H54 (cell line): ENCODE results near the gene CDH23.

Experiments used
- DNase-seq: peaks from one replicate; pipeline ENCODE4 v3.0.0; 2011; ENCODE audit warnings: low spot score, mixed read lengths; ENCODE audit not compliant: insufficient read length
- FAIRE-seq: peaks from 3 replicates; lab custom pipeline; 2011; peaks lifted over from hg19 to GRCh38; lab: Jason Lieb, UNC
- POLR2A ChIP-seq: IDR thresholded peaks from 2 replicates; pipeline ENCODE4 v1.6.1; 2011; ENCODE audit warnings: low read depth, mild to moderate bottlenecking, low read length

The CDH23 gene

DNA sequence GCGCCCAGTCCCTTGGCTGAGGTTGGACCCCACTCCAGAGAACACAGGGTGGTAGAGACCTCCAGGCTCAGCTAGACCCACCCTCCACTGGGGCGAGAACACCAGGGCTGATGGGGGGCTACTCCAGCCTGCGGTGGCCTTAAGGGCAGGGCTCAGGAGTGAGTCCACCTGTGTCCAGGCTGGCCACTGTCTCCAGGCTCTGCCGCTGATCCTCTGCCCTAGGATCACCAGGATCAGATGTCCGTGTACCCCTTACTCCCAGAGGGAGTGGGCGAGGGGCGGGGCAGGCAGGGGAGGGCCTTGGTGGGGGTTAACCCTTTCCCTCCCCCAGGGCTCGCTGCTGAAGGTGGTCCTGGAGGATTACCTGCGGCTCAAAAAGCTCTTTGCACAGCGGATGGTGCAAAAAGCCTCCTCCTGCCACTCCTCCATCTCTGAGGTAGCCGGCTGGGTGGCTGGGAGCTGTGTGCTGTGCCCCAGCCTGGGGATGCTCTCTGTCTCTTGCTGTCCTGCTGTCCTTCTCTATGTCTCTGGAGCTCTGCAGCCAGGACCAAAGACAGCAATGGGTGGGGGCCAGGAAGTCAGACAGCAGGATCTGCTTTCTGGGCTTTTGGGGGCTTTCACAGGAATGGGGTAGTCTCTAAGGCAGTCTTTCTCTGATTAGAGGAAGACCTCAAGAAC, 416.3 kb downstream of the CDH23 start:
- DNase-seq (no peak), FAIRE-seq (no peak)
- no peak for TF ChIP-seq POLR2A

DNA sequence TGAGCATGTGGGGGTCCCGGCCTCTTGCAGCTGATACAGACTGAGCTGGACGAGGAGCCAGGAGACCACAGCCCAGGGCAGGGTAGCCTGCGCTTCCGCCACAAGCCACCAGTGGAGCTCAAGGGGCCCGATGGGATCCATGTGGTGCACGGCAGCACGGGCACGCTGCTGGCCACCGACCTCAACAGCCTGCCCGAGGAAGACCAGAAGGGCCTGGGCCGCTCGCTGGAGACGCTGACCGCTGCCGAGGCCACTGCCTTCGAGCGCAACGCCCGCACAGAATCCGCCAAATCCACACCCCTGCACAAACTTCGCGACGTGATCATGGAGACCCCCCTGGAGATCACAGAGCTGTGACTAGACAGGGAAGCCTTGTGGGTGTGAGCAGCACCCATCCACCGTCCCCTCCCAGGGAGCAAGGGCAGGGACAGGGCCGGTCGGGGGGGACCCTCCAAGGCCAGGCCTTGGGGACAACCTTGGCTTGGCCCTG, 418.2 kb downstream of the CDH23 start:
- DNase-seq = no peak
- TF ChIP-seq POLR2A = no peak
- FAIRE-seq = no peak

DNA sequence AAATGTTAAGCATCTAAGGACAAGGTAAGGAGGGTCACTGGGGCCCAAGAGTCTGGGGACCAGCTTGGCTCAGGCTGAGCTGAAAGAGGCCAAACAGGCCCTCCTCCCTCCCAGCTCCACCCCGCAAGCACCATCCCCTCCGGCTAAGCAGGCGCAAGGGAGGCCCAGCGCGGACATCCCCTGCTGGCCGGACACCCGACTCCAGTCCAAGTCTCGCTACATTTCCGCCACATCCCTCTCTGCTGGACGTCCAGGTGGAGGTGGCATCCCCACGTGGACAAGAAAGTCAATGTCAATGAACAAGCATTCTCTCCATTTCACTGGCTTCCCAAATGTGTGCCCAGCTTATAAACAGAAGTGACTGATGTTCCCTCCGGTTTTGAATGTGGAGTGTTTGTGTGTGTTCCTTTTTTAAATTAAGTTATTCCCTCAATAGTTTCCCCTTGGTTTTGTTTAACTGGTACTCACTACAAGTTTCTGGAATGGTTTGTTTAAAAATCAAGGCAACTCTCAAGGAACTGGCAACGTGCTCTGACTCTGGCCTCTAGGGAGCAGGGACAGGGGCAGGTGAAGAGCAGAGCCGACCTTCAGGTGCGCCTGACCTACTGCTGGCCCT, 418.9 kb downstream of the CDH23 start:
- FAIRE-seq = no peak
- no peak for TF ChIP-seq POLR2A

DNA sequence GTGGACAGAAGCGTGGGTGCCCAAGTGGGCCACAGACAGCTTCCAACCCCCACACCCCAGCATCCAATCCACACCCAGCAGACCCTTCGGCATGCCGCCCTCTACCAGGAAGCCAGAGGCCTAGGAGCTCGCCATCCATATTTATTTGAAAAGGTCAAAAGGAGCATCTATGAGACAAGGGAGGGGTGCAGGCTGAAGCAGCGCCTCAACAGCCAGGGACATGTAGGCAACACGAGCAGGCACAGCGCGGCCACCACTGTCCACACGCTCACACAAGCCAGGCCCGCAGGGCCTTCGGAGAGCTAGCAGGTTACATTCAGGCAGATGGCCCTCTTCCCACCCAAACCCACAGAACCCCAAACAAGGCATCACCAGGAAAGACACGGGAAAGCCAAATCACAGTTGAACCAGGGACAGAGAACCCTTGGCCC, 419.7 kb downstream of the CDH23 start:
- DNase-seq (no peak), FAIRE-seq (no peak)
- no peak for TF ChIP-seq POLR2A

More for the DNA sequence above, 418.9 kb downstream of the CDH23 start:
- no peak for DNase-seq

DNA sequence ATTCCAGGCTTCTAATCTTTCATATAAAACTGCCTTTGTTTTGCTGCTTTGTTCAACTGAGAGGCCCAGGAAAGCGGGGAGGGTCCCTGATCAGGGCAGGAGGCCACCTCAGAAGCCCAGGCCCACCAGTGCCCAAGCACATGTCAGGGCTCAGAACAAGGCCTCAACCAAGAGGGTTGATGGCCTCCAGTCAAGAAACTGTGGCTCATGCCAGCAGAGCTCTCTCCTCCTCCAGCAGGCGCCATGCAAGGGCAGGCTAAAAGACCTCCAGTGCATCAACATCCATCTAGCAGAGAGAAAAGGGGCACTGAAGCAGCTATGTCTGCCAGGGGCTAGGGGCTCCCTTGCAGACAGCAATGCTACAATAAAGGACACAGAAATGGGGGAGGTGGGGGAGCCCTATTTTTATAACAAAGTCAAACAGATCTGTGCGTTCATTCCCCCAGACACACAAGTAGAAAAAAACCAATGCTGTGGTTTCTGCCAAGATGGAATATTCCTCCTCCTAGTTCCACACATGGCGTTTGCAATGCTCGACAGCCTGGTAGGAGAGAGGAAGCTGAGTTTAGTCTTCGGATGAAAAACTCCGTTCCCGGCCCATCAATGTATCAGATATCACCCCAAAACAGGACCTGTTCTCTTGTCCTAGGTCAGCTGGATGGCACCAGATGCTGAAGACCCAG, 420.4 kb downstream of the CDH23 start:
- no peak for FAIRE-seq
- TF ChIP-seq POLR2A = no peak
- no peak for DNase-seq

DNA sequence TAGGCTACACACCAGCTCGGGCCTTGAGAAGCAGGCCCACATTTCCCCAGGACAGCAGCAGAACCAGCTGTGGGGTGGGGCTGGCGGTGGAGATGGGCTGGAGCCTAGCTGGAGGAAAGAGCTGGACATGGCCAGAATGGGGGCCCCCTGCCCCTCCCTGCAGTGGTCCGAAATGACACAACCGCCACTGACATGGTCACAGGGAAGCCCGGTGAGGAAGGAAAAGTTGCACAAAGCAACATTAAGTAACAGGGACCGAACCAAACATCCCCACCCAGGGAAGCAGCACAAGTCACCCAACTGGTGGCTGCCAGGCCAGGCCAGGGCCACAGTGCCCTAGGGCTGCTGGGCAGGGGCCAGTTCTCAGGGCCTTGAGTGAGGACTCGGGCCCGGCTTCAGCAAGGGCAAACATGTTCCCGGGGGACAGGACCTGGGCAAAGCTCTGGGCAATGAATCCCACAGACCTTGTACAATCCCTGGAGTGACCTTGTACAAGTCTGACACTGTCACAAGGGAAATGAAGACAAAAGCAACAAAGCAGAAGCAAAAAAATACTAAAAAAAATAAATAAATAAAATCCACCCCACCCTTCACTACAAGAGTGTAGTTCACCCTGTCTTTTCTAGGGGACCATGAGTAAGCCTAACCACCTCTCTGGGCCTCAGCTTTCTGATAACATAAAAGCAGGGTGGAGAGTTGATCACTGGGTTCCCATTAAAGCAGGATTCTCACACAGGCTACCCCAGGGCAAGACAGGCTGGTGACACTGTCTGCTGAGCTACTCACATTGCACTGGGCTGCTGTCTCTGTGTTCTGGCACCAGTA, 421.3 kb downstream of the CDH23 start:
- no peak for DNase-seq
- TF ChIP-seq POLR2A = no peak
- no peak for FAIRE-seq

DNA sequence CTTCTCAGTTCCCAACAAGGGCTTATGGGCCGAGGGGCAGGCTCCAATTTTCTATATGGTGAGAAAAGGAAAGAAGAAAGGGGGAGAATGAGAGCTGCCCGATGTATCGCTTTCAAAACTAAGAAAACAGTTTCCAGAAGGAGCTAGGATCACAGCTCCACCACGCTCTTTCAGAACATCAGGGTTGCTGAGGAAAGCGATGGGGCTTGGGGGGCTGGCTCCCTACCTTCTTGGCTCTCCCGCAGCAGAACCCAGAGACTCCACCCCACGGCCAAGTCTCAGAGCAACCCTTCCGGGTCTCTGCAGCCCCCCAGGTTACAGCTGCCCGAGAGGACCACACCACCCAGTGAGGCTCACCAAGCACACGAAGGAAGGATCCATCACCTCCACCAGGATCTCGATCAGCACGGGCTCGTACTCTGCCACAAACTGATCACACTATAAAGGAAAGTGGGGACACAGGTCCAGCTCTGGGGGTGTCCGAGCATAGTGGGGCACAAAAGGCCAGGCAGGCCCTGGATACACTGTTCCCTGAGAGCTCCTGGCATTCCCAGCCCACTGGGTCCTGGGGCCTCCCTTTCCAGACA, 422.0 kb downstream of the CDH23 start:
- no peak for DNase-seq
- FAIRE-seq = no peak
- no peak for TF ChIP-seq POLR2A

DNA sequence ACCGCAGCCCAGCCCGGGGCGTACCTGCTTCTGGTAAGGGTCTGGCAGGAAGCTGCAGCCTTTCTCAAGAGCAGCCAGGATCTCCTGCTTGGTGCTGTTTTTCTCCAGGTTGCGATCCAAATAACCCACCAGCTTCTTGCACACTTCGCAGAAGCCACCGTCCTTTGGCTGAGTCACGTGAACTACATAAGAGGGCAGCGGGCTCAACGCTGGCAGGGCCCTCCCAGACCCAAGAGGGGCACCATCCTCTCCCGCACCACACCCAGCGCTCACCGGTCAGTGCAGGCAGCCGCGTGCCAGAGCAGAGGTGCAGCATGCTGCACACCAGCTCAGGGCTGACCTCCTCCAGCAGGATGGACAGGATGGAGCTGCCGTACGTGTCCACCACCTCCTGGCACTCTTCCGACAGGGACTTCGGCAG, 422.7 kb downstream of the CDH23 start:
- FAIRE-seq (no peak), DNase-seq (no peak)
- no peak for TF ChIP-seq POLR2A

DNA sequence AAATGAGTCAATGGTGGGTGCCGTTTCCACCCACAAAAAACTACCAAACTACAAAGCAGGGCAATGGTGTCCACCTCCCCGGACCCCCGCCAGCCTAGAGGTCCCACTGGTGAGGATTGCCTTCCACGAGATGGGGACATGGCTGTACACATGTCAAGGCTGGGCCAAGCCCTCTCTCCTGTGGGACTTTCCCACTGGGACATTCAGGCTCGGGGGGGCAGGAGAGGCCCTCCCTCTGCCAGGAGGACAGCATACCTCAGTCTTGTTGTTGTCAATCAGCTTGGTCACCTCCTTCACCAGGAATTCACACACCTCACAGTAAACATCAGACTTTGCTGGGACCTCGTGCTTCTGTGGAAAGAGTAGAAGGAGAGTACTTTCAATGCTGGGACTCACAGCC, 423.3 kb downstream of the CDH23 start:
- TF ChIP-seq POLR2A = no peak
- DNase-seq = no peak
- FAIRE-seq = no peak

DNA sequence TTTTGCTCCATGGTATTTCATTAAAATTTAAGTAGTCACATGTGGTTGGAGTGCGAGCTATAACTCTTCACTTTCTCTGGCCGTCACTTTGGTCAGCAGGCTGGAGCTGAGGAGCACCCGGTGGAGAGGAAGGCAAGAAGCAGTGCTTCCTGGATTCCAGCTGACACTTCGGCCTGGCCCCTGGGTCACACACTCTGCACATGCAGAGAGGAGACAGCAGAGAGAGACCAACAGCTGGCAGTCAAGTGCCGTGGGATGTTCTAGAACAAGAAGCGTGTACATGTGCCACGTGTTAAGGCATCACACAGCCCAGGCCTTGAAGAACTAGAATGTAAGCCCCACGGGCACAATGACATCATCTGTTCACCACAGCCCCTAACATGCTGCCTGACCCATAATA, 424.2 kb downstream of the CDH23 start:
- TF ChIP-seq POLR2A = no peak
- FAIRE-seq = no peak
- no peak for DNase-seq

DNA sequence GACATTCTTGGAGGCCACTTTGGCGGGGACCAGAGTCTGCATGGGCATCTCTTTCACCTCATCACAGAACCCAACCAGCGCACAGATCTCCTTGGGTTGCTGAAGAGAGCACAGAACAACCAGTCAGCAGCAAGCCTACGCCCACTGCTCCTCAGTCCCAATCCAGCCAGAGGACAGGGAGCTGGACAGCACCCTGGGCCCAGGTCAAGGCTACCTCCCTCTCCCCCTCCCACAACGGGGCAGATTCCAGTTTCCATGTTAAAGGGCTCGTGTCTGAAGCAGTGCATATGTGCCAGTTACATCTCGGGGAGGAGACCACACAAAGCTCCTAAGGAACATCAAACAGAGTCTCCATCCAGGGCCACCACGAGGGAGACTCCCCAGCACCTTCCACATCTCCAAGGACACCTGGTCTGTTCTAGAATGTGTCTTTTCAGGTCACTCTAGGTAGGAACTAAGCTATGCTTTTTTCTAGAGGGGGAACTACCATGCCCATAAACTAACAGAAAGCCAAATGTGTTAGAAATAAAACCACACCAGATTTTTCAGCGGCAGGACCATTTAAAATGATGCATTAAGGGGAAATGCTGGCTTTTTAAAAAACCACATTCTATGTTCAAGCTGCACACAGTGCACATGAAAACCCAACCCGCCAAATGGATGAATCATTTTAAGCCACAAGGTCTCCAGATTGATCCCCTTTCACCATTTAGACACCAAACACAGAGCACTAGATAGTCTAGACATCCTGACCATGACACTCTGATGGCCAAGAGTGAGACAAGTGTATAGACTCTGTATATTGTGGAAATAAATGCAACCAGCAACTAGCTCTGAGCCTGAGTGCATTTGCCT, 425.4 kb downstream of the CDH23 start:
- no peak for FAIRE-seq
- DNase-seq = no peak
- TF ChIP-seq POLR2A = no peak

DNA sequence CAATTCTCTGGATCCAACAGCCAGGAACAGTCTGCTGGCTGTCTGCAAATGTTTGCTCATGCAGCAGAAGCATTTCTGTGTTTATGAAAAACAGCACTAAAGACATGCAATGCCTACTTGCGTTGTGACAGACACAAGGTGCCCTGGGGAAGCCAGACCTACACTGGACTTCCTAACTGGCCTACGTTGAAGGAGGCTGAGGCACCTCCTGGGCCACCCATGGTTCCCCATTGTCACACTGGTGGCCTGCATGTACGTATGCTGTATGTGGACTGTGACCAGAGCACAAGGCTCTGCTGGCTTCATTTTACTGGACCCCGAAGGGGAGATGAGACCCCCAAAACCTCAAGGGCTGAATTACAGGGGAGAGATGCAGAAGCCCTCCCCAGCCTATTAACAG, 426.6 kb downstream of the CDH23 start:
- no peak for TF ChIP-seq POLR2A
- DNase-seq (no peak), FAIRE-seq (no peak)
